HL-60 (cell line): ENCODE results near the gene TMEM145.
"Not testable (repeated sequence)": the region's sequence is repeated elsewhere in the genome, so short reads cannot be mapped to it uniquely, and the experiment has no call there.

Source experiments
- CTCF ChIP-seq: IDR thresholded peaks from one replicate; pipeline ENCODE4 v1.5.1; 2011; ENCODE audit warnings: low read length, control low read depth, inconsistent platforms; ENCODE audit not compliant: insufficient read depth
- GABPA ChIP-seq: IDR thresholded peaks from 2 replicates; pipeline ENCODE4 v1.6.1; 2012; ENCODE audit warnings: low read depth
- POLR2AphosphoS5 ChIP-seq: IDR thresholded peaks from 2 replicates; pipeline ENCODE4 v1.6.1; 2012; ENCODE audit warnings: low read depth
- REST ChIP-seq: IDR thresholded peaks from 2 replicates; pipeline ENCODE4 v1.6.1; 2012; ENCODE audit warnings: low read depth; ENCODE audit not compliant: insufficient replicate concordance

GRCh38 chr19:42331333-42331732 lies 18.2 kb downstream of the TMEM145 start:
- not testable (repeated sequence) for TF ChIP-seq POLR2AphosphoS5, CTCF, REST, GABPA
